HL-60/S4 treated with phorbol 12-myristate 13-acetate at 8.2 ng/mL for 4 days and 3 days (cell line): Measurements from ENCODE around the gene TNK2.
"Not testable (repeated sequence)": the region's sequence is repeated elsewhere in the genome, so short reads cannot be mapped to it uniquely, and the experiment has no call there.

Source experiments
- in situ Hi-C: fragments of 300-500 bp; cut with MboI; formaldehyde crosslinking; loops from 2 replicates; pipeline ENCODE4 v1.15.0; 2022; ENCODE audit warnings: low sequenced_read_pairs

Gene TNK2

DNA sequence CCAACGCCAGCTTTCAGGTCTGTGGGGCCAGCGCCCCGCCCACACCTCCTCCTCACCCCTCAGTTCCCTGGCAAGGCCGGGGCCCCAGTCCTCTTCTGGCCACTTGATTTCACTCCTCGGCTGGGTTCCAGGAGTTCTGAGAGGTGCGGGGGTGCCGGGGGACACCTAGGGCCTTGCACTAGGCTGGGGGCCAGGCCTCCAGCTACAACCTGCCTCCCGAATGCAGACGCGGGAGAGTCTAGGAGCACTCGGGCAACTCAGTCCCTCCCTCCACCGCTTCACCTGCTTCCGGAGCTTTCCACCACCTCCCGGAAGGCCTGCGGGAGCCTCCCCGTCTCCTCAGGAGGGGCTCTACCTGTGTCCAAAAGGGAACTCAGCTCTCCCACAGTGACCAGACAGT, 35.6 kb downstream of the TNK2 start:
- in situ Hi-C loops = no loop called here

DNA sequence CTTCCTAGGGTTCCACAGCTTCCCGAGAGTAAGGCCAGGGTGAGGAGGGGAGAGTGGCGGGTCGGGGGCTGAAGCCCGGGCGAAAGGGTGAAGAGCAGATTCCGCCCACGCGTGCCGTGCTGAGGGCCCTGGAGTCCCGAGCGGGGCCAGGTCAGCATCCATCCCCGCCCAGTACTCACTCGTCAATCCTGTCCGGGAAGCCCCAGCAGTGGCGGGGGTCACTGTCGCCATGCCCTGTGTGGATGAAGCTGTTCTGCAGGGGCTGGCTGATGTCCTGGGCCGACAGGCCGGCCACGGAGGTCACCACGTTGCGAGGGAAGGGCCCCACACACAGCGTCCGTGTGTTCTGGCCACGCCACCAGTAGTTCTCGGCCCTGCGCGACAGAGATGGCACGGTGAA, 36.3 kb downstream of the TNK2 start:
- in situ Hi-C loops = no loop called here

DNA sequence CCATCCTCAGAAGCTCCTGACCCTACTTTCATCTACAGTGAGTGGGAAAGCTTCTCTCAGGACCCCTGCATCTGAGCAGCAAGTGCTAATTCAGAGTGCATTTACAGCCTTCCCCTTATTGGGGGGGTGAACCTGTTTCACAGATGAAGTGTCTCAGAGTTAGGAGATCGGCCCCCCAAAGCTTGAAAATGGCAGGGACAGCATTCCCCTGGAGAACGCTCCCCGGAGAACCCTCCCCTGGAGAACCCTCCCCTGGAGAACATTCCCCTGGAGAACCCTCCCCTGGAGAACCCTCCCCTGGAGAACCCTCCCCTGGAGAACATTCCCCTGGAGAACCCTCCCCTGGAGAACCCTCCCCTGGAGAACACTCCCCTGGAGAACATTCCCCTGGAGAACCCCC, 36.7 kb downstream of the TNK2 start:
- in situ Hi-C loops = not testable (repeated sequence)

DNA sequence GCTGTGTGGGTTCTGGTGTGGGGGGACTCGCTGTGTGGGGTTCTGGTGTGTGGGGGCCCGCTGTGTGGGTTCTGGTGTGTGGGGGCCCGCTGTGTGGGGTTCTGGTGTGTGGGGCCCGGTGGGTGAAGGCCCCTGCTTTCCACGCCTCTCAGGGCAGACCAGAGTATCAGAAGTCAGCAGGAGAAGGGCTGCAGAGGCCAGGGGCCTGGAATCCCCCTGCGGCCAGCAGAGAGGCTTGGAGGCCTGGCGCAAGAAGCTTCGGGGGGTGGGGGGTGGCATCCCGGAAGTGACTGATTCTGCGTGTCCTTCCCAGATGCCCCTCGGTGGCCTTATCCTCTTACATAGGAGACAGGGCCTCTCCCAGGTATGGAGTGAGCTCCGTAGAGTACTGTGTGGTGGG, 37.4 kb downstream of the TNK2 start:
- in situ Hi-C loops = no loop called here

DNA sequence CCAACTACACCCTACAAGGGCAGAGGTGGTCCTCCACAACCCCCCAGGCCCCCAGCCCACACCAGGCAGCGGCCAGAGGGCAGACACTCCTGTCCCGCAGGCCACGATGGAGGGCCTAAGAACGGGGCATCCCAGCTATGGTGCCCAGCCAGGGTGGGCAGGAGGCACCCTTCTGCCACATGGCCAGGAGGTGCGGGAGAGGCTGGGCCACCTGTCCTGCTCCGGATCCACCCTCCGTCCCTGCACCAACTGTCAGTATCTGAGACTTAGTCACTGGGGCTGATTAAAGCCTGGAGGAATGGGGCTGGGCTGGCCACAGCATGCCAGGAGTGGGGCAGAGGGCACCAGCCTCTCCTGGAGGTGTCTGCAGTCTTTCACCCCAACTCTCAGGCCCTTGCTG, 37.9 kb downstream of the TNK2 start:
- in situ Hi-C loops = no loop called here

DNA sequence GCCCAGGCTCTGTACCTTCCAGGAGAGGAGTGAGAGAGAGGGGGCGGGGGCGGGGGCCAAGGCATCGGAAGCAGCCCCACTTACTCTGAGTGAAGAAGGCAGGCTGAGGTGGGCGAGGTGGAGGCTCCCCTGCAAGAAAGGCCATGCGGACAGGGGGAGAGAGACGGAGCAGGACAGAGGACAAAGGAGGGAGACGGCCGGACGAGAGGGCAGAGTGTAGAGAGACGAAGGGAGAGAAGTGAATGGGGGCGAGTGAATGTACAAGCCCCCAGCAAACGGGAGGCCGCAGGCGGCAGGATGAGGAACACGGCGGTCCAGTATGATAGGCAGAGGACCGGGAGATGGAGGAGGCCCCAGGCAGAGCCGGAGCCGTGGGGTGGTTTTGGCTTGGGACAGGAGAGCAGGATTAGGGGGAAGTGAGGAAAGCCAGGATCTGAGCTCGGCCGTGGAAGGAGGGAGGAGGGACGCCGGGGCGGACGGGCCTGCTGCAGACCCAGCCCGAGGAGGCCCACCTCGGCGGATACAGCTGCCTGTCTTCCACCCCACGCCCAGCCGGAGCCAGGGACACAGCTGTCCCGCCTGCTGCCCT, 38.8 kb downstream of the TNK2 start:
- in situ Hi-C loops = no loop called here

DNA sequence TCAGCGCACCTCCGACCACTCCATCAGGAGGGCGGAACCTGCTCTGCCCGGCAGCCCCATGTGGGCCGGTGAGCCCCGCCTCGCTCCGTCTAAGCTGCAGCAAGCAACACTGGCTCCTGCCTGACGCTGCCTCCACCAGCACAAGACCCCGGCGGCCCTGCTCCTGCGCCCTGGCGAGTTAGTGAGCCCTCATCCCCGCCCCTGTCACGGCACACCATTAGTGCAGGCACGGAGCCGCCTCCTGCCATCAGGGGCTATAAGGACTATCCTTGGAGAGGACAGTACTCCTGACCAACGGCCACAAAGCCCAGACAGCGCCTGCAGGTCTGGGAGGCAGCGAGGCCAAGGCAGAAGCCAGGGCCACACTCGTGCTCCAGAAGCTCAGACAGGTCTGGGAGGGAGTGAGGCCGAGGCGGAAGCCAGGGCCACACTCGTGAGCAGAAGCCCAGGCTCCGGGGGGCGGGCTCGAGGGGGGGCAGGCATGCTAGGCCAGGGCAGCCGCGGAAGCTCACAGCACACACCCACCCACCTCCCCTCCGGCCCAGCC, 39.4 kb downstream of the TNK2 start:
- in situ Hi-C loops = no loop called here

DNA sequence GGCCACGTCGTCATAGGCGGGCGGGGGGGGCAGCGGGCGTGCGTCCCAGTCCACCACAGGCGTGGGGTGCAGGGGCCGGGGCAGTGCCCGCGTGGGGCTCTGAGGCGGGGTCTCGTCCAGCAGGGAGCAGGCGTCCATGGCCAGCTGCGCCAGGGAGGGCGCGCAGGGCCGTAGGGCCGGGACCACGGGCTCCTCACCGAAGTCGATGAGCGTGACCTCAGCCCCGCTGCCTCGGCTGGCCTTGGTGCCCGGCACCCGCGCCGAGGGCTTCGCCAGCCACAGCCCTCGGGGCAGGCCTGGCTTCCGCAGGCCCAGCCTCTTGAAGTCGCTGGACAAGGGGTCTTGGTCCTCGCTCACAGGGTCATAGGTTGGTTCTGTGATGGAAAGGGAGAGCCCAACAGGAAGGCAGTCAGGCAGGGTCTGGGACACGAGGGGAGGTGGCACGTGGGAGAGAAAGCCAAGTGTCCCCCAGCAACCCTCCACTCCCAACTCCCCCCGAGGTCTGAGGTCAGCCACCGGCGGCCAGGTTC, 40.0 kb downstream of the TNK2 start:
- in situ Hi-C loops = no loop called here

DNA sequence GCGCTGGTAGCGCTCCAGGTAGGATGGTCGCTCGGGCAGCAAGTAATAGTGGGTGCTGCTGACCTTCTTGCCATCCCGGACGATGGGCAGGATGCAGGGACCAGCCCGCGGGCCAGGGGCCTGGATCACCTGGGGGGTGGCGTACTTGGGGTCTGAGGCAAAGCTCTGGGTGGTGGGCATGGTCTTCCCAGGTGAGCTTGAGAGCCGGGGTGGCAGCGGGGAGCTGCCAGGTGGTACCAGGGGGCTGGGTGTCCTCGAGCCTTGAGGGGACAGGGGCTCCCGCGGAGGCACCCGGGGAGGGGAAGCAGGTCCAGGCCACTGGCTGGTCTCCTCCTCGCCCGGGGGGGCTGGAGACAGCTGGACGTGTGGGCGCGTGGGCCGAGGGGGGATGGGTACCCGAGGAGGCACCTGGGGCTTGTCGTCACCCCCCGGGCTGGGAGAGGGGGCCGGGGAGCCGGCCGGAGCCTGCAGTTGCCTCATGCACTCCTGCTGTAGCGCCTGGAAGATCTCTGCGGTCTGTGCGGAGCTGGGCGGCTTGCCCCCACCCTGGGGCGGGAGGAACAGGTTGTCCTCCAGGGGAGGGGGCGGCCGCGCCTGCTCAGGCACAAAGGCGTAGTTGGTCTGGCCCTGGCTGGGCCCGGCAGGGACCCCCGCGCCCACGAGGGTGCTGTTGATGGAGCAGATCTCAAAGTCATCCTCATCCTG, 40.6 kb downstream of the TNK2 start:
- in situ Hi-C loops = no loop called here

DNA sequence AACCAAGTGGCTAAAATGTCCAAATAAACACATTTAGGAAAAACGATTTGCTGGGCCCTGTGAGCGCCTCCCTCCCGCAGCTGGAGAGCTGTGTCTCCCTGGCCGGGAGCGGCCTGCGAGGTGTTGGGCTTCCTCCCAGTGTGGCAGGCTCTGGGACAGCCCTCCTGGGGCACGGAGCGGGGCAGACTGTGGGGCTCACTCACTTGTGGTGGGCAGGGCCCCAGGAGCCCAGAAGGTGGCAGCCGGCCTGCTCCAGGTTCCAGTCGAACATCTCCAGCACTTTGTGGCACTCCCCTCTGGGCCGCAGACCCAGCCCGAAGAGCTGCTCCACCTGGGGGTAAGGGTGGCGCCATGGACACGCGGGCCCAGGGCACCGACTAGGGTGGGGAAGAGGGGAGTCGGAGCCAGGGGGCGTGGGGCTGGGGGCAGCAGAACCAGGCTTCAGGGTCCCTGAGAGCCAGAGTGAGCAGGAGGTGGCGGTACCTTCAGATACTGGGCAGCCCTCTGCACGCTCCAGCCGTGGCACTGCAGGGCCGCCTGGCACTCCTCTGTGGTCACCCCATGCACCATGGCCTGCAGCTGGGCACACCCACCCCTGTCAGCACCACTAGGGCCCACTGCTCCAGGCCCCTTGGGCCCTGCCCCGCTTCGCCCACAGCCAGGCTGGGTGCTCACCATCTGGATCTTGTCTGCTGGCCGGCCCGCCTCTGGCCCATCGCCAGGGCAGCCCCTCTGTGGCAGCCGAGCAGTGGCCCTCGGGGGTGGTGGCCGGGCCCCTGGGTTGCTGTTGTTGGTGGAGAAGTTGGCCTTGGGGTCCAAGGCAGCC, 41.5 kb downstream of the TNK2 start:
- in situ Hi-C loops = no loop called here

DNA sequence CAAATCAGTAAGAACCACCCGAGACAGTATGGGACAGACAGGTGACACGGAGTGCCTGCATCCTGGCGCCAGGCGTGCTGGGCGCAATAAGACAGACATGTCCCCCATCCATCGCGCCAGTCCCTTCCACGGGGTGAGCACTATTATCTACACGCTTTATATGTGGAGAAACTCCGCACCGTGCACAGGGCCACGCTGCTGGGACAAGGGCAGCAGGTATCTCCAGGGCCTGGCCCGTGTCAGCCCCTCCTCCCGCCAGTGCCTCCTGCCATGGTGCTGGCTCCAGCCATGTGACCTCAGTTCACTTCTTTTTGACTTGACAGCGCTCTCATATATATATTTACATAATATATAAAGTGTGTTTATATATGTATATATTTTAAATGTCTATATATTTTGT, 42.6 kb downstream of the TNK2 start:
- in situ Hi-C loops = no loop called here

DNA sequence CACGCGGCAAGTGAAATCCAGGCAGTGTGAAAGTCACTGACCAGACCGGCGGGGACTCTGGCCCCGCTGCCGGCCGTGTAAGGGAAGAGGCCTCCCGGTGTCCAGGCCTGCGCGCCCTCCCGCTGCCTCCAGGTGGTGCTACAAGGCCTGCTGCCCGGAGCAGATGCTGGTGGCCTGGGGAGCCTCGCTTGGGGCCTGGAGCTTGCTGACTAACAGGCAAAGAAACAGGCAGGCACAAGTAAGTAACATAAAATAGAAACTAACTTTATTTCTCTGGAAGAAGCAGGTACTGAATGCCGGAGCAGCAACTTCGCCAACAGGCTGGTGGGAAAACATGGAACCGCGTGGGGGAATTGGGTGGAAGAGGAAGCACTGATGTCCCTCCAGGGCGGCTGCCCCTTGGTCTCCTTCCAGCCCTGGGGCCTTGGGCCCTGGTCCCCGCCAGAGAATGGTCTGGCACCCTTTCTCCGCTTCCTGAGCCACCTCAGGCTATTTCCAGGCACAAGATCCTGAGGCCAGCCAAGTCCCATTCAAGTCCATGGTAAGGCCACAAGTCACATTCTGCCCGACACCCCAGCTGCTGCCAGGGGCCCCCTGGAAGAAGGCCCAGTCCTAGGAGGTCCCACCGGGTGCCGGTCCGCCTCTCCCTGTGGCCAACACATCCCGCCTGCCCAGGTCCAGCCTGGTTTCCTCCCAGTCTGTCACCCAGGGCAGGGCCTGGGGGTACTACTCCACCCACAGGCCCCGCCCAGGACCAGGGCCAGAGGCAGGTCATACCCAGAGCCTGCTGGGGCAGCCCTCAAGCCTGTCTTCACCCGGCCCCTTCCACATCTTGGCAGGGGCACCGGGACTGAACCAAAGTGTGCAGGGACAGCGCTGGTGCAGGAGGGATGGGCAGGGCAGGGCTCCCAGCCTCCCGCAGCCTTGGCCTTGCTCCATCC, 45.0 kb downstream of the TNK2 start:
- in situ Hi-C loops = no loop called here

DNA sequence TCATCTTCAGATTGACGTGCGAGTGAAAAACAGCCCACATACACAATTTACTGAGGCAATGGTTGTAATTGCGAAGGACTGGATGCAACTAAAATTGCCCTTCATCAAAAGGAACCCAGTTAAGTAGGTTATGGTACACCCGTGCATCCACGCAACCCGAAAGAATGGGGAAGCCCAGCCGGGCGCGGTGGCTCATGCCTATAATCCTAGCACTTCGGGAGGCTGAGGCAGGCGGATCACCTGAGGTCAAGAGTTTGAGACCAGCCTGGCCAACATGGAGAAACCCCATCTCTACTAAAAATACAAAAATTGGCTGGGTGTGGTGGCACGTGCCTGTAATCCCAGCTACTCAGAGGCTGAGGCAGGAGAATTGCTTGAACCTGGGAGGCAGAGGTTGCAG, 46.0 kb downstream of the TNK2 start:
- in situ Hi-C loops = not testable (repeated sequence)

DNA sequence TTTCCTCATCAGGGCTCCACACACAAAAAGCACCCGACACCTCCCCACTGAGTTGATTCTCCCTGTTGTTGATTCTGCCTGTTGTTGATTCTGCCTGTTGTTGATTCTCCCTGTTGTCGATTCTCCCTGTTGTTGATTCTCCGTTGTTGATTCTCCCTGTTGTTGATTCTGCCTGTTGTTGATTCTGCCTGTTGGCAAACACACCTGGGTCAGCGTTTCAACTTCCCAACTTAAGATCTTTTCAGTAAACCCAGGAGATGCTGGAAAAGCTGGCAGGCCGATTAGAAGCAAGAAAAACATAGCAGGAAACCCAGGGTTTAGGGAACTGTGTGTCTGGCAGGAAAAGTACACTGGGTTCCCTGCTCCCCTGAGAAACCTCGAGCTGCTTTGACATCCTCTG, 47.9 kb downstream of the TNK2 start:
- in situ Hi-C loops = no loop called here

DNA sequence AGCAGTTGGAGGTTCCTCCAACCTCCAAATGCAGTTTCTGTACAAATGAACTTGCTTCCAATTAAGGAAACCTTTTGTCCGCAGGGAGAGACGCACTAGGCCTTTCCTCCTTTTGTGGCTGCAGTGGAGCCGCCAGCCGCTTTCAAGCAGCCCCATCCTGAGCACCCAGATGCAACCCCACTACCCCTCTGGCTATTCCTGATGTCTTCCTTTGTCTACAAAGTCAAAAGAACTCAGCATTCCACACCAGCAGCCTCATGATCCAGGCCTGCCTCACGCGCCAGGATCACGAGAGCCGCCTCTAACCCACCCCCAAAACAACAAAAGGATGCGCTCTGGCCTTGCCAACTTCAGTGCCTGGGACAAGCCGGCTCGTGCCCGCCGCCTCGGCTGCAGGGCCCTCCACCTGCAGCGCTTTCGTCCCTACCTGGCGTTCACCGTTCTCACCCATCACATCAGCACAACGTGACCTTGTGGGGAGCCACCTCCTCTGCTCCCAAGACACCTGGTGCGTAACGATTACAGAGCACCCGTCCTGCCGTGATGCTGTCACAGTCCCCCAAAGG, 48.4 kb downstream of the TNK2 start:
- in situ Hi-C loops = loop anchor here (10.0 kb wide), 1 partner anchor 55 kb away; no protein-coding TSS in a partner anchor

DNA sequence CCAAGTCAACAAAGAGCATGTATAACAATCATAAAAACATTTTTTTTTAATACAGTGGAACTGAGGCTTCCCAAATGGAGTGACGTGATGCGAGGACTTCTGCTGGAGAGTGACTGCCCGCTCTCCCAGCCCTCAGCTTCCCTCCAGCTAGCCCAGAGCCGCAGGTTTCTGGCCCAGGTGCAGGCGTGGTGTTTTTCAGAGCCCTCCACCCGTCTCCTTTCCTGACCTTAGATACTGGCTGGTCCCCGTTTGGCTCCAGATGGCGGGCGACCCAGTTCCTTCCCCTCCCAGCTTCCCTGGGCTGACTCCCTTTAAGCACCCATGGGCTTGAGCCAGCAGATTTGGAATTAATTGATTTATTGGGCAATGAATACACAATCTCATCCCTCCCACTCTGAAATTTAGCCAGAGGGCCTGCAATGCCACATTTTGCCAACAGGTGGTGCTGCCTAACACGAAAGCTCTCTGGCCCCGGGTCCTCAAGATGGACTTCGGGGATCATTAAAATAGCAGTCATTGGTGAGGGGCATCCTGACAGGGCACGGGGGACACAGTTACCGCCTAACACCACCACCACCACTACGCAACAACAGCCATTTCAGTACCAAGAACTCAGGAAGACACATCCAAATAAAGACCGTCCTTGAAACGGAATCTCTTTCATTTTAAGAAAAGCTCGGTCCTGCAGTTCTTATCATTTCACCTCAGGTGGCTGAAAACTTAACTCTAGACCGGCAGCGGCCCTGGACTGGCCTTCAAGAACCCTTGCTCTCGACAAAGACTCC, 49.1 kb downstream of the TNK2 start:
- in situ Hi-C loops = loop anchor here (10.0 kb wide), 1 partner anchor 56 kb away; no protein-coding TSS in a partner anchor

DNA sequence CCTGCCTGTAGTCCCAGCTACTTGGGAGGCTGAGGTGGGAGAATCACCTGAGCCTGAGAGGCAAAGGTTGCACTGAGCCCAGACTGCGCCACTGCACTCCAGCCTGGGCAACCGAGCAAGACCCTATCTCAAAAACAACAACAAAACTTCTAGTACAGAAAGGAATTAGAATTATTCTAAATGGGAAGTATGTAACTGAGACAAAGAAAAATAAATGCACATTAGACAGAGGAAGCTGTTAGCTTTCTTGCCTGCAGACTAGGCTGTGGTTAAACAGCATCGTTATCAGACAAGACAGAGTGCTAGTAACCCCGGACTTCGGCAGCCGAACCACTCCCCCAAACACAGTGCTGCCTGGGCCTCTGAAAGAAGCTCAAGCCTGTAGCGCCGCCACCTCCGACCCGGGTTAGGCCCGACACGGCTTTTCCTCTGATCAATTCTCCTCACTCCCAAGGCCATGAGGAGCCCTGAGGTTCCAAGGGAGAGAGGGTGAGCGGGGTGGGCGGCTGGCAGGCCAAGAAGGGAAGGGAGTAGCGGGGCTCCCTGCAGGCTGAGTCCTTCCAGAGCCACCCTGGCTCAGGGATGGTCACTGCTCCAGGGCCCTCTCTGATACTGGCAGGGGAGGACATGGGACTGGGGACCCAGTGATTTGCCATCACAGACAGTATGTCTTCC, 51.8 kb downstream of the TNK2 start:
- in situ Hi-C loops = loop anchor here (10.0 kb wide), 1 partner anchor 58 kb away; no protein-coding TSS in a partner anchor
